GM19463 (cell line): Measurements from ENCODE around the gene R3HDM2.
"Not testable (repeated sequence)": the region's sequence is repeated elsewhere in the genome, so short reads cannot be mapped to it uniquely, and the experiment has no call there.

Experiments
- ATAC-seq: cut with Tn5 transposase; IDR thresholded peaks from one replicate; pipeline ENCODE4 v1.9.1; 2021; ENCODE audit warnings: mild to moderate bottlenecking, moderate library complexity; ENCODE audit not compliant: unreplicated experiment

Gene R3HDM2

GRCh38 chr12:57454213-57454565, 23.3 kb upstream of the R3HDM2 start:
- no peak for ATAC-seq

DNA sequence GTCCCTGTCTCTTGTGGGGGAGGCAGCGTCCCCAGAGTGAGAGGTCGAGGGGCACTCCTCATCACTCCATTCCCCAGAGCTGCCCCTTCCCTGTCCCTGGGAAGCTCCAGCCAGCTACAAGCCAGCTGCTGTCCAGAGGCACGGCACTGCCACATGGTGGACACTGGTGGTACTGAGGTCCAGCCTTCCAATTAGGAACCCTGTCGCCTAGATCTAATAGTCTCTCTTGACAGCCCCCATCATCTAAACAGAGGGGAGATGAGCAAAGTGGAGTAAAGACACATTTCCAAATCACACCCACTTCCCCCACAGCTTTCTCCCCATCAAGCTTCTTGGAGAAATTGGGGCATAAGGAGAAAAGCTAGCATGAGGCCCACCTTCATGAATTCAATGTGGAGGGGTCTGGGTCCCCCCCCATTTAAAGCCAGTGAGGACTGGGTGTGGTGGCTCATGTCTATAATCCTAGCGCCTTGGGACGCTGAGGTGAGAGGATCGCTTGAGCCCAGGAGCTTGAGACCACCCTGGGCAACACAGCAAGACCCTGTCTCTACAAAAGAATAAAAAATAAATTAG, 22.2 kb upstream of the R3HDM2 start:
- peak; percentile 42 for ATAC-seq

GRCh38 chr12:57452181-57452936, 21.5 kb upstream of the R3HDM2 start:
- ATAC-seq, result no peak

GRCh38 chr12:57451233-57451778, 20.5 kb upstream of the R3HDM2 start:
- ATAC-seq, result no peak

DNA sequence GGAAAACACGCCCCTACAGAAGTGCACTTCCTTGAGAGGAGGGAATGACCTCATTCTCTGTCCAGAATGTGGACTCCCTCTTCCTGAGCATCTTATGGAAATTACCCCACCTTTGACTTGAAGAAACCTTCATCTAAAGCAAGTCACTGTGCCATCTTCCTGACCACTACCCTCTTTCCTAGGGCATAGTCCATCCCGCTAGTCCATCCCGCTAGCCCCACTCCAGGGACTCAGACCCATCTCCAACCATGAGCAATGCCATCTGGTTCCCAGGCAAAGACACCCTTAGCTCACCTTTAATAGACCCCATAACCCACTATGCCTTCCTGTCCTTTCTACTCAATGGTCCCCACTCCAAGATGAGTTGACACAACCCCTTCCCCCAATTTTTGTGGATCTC, 19.2 kb upstream of the R3HDM2 start:
- no peak for ATAC-seq

- ATAC-seq, result no peak
Observed at GRCh38 chr12:57449375-57449774, 18.5 kb upstream of the R3HDM2 start.

GRCh38 chr12:57448669-57449068, 17.8 kb upstream of the R3HDM2 start:
- ATAC-seq, result no peak

DNA sequence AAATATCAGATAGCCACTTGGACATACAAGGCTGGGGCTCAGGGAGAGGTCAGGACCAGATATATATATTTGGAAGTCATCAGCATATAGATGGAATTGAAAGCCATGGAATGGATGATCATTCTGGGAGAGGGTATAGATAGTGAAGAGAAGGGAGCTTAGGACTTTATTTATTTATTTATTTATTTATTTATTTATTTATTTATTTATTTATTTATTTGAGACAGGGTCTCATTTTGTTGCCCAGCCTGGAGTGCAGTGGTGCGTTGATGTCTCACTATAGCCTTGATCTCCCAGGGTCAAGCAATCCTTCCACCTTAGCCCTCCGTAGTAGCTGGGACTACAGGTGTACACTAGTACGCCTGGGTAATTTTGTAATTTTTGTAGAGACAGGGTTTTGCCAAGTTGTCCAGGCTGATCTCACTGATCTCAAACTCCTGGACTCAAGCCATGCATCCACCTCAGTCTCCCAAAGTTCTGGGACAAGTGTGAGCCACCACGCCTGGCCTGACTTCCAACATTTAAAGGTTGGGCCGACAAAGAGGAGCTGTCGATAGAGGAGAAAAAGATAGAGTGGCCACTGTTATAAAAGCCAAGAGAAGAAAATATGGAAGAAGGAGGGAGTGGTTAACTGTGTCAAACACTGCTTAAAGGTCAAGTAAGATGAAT, 15.6 kb upstream of the R3HDM2 start:
- no peak for ATAC-seq

- ATAC-seq, result no peak
Observed at GRCh38 chr12:57444744-57445143, 13.9 kb upstream of the R3HDM2 start.

DNA sequence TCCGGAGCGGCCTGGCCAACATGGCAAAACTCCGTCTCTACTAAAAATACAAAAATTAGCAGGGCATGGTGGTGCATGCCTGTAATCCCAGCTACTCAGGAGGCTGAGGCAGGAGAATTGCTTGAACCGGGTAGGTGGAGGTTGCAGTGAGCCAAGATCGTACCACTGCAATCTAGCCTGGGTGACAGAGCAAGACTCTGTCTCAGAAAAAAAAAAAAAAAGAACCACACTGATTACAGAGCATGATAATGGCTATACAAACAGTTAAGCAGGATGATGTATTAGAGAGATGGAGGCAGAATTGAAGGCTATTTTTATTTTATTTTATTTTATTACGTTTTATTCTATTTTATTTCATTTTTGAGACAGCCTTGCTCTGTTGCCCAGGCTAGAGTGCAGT, 13.5 kb upstream of the R3HDM2 start:
- ATAC-seq, result not testable (repeated sequence)

GRCh38 chr12:57441846-57442427, 11.1 kb upstream of the R3HDM2 start:
- ATAC-seq, result no peak

GRCh38 chr12:57441393-57441792, 10.6 kb upstream of the R3HDM2 start:
- ATAC-seq, result not testable (repeated sequence)

- no peak for ATAC-seq
Observed at GRCh38 chr12:57439762-57440266, 9.0 kb upstream of the R3HDM2 start.

DNA sequence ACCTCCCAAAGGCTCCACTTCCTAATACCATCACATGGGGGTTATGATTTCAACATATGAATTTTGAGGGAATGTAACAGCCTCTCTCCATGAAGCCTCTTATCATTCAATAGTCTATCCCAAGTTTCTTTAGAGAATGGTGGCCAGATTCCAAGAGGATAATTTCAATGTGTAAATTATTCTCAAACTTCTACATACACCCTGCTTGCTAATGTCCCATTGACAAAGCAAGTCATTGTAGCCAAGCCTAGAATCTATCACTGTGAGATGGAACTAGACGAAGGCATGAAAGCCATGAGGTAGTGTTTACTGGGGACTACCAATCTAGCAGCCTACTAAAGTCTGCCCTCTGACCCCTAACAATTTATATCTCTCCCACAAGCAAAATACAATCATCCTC, 7.6 kb upstream of the R3HDM2 start:
- no peak for ATAC-seq

DNA sequence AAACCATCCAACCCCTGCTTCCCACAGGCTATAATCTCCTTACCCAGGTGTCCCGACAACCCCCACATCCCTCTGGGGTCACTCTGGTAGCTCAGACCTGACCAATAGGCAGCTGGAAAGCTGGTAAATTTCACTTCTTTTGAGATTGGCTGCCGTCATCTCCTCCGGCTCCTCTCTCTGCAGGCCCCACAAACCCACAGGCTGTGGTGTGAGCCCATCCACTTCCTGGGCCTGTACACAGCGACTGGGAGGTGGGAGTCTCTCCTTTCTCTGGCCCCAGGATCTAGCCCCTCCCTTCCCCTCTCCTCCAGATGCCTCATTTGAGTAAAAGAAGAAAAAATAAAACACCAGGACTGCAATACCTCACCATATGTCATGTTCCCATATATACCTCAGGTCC, 4.5 kb upstream of the R3HDM2 start:
- ATAC-seq, result no peak

DNA sequence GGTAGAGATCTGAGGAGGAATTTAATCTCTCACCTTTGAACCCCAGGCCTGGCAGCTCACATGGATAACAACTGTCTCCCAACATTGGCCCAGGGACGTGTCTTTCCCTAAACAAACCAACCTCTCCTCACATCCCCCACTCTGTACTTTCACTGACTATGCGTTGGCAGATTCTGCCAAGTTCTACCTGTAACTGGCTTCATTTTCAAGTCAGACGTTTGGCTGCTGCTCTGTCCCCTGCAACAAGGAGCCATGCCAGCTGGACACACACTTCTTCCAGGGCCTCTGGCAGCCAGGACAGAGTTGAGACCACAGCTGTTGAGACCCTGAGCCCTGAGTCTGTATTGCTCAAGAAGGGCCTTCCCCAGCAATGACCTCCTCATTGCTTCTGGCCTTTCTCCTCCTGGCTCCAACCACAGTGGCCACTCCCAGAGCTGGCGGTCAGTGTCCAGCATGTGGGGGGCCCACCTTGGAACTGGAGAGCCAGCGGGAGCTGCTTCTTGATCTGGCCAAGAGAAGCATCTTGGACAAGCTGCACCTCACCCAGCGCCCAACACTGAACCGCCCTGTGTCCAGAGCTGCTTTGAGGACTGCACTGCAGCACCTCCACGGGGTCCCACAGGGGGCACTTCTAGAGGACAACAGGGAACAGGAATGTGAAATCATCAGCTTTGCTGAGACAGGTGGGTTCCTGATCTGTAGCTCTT, 3.8 kb upstream of the R3HDM2 start, which contains the start of gene INHBC:
Gene INHBC, plus strand, starts transcription at position 268 of the 707 bp plus-strand sequence. Its CDS starts 103 bp downstream, at position 371.
- no peak for ATAC-seq

- ATAC-seq, result no peak
Observed at GRCh38 chr12:57433370-57433769, 2.5 kb upstream of the R3HDM2 start.

- ATAC-seq, result no peak
Observed at GRCh38 chr12:57431654-57432188, 878 bp upstream of the R3HDM2 start.

- peak; percentile 58 for ATAC-seq
Observed at GRCh38 chr12:57430112-57430930, 522 bp downstream of the R3HDM2 start.
